Breast epithelium (tissue), 4 donors: ENCODE measurements around the gene RARG. TPM values are rescaled to one million over a fixed set of nuclear protein-coding genes. Genes with fewer than 3 reads are reported as not detected.
"Not testable (repeated sequence)": the region's sequence is repeated elsewhere in the genome, so short reads cannot be mapped to it uniquely, and the experiment has no call there.

Experiments used
- DNase-seq, 2 donors: peaks; one replicate each; pipeline ENCODE4 v3.0.0-alpha.2; 2019; ENCODE audit warnings: low spot score in 2 of 2
- H3K27ac ChIP-seq, 2 donors: fragments of 200-600 bp; sonication (generic) in 1 of 2; one replicate each; pipeline ENCODE4 v1.5.1; 2016 to 2019; ENCODE audit warnings: mild to moderate bottlenecking in 1 of 2
- H3K27me3 ChIP-seq, 2 donors: fragments of 200-600 bp; sonication (generic) in 1 of 2; one replicate each; pipeline versions ENCODE4 v1.5.1 to v1.6.0; 2017 to 2019; ENCODE audit warnings: control low read depth in 1 of 2, mild to moderate bottlenecking in 1 of 2
- H3K36me3 ChIP-seq: fragments of 200-600 bp; one replicate; pipeline ENCODE4 v1.5.1; 2019
- H3K4me1 ChIP-seq, 2 donors: fragments of 200-600 bp; sonication (generic); one replicate each; pipeline ENCODE4 v1.5.1; 2016 to 2019; ENCODE audit warnings: control low read depth in 1 of 2
- H3K4me3 ChIP-seq, 3 donors: fragments of 200-600 bp; sonication (generic); 1 replicate in 2 of 3; 2 replicates in 1 of 3; pipeline ENCODE4 v1.5.1; 2016 to 2019; ENCODE audit warnings: mild to moderate bottlenecking in 3 of 3, moderate library complexity in 2 of 3
- H3K9me3 ChIP-seq, 2 donors: fragments of 200-600 bp; sonication (generic) in 1 of 2; one replicate each; pipeline ENCODE4 v1.5.1; 2016 to 2019; ENCODE audit warnings: control low read depth in 1 of 2
- CTCF ChIP-seq, 3 donors: fragments of 450-650 bp; IDR thresholded peaks; one replicate each; pipeline ENCODE4 v1.5.1; 2016 to 2017; ENCODE audit warnings: antibody characterized with exemption in 3 of 3, mild to moderate bottlenecking in 3 of 3, moderate library complexity in 3 of 3
- POLR2A ChIP-seq: fragments of 450-650 bp; IDR thresholded peaks from one replicate; pipeline ENCODE4 v1.6.1; 2016; ENCODE audit warnings: antibody characterized with exemption, mild to moderate bottlenecking, moderate library complexity
- POLR2AphosphoS5 ChIP-seq, 3 donors: sonication (generic); formaldehyde crosslinking; IDR thresholded peaks; one replicate each; pipeline ENCODE4 v1.6.1; 2017; ENCODE audit warnings: antibody characterized with exemption in 3 of 3
- intact Hi-C: fragments of 100-400 bp; cut with DNase I; formaldehyde crosslinking; loops from one replicate; pipeline ENCODE4 v1.15.1; 2023; ENCODE audit warnings: low total_unique reads
- total RNA-seq, 3 donors: library from RNA; depleted of rRNA; stranded (reverse); fragments of >200 nt; gene quantifications; one replicate each; pipeline ENCODE4 v1.1.0, GENCODE V29; 2016

Gene RARG
- total RNA-seq, 3 donors from 2014 or later, result 12.2 to 39.8 (median 23.3) TPM

DNA sequence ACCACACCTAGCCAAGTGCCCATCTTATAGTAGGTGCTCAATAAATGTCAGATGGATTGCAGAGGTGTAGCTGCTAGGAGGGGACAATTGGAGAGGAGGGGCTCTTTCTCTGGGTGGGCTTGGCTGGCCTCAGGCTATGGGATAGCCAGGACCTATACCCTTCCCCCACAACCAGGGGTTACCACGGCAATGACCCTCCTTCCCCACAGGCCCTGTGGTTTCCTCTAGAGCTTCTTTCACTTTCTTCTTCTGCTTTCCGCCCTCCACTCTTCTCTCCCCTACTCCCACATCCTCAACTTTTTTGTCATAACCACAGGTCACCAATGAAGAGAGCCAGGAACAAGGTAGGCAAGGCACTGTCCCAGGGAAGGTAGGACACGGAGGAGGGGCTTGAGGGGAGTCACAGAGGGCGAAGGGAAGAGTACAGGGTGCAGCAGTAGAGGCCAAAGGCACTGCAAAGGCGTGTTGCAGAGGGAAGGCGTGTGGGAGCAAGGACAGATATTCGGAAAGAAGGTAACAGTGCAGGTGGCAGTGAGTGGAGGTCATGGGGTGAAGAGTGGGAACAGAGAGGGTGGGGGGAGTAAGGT is 23.0 kb downstream of the RARG start:
- peaks cover 12% of the 10 kb centered on the region for H3K36me3 ChIP-seq
- intact Hi-C loops, result no loop called here
- TF ChIP-seq POLR2A (no peak), POLR2AphosphoS5 (IDR thresholded peaks at IDR 0.05) (no peak), CTCF (IDR thresholded peaks at IDR 0.05) (no peak)
- peak overlapping the region; percentile 4 to 43 for H3K27ac ChIP-seq
- DNase-seq, result no peak
- no peak overlapping the region for H3K4me3 ChIP-seq
- H3K9me3 ChIP-seq, result no peaks in the 10 kb centered on the region
- peaks cover 0 to 5% of the 10 kb centered on the region in 2 donors for H3K4me1 ChIP-seq
- no peaks in the 10 kb centered on the region for H3K27me3 ChIP-seq

DNA sequence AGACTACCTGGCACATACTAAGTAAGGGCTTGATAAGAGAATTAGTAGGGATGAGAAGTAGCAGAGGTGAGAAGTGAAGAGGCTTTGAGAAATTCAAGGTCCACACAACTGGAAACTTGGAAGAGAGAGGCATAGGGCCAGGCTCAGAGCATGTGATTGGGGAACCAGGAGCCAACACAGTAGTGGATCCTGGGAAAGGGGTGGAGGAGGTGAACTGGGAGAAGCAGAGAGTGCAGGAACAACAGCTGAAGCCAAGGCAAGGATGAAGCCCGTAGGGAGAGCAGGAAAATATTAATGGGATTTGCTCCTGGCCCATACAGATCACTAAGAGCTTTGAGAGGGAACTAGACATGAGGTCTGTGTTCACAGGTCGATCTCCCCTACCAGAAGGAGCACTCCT is 23.6 kb downstream of the RARG start:
- H3K4me3 ChIP-seq, result no peak overlapping the region
- DNase-seq, result no peak
- H3K27me3 ChIP-seq, result no peaks in the 10 kb centered on the region
- no peak for TF ChIP-seq POLR2AphosphoS5 (IDR thresholded peaks at IDR 0.05)
- TF ChIP-seq CTCF (IDR thresholded peaks at IDR 0.05), result no peak
- TF ChIP-seq POLR2A, result no peak
- H3K4me1 ChIP-seq, result no peaks in the 10 kb centered on the region
- peaks cover 12% of the 10 kb centered on the region for H3K36me3 ChIP-seq
- H3K27ac ChIP-seq, result peak overlapping the region in 1 of 2 donors; percentile 4
- H3K9me3 ChIP-seq, result no peaks in the 10 kb centered on the region
- intact Hi-C loops, result no loop called here

- no peak for DNase-seq
- Histone ChIP-seq H3K36me3 (peaks cover 11% of the 10 kb centered on the region), H3K27ac (peak within 1 kb of the TSS; percentile 57 to 68), H3K4me3 (no peak within 1 kb of the TSS), H3K9me3 (no peaks in the 10 kb centered on the region), H3K4me1 (no peaks in the 10 kb centered on the region), H3K27me3 (no peaks in the 10 kb centered on the region)
- no peak for TF ChIP-seq POLR2A
- intact Hi-C loops, result no loop called here
Measured at GRCh38 chr12:53207042-53207441, 25.0 kb downstream of the RARG start, which contains the start of gene ITGB7. TSS of gene ITGB7 (minus strand) at chr12:53207251. CDS start at chr12:53200443, 6,808 bp downstream.

DNA sequence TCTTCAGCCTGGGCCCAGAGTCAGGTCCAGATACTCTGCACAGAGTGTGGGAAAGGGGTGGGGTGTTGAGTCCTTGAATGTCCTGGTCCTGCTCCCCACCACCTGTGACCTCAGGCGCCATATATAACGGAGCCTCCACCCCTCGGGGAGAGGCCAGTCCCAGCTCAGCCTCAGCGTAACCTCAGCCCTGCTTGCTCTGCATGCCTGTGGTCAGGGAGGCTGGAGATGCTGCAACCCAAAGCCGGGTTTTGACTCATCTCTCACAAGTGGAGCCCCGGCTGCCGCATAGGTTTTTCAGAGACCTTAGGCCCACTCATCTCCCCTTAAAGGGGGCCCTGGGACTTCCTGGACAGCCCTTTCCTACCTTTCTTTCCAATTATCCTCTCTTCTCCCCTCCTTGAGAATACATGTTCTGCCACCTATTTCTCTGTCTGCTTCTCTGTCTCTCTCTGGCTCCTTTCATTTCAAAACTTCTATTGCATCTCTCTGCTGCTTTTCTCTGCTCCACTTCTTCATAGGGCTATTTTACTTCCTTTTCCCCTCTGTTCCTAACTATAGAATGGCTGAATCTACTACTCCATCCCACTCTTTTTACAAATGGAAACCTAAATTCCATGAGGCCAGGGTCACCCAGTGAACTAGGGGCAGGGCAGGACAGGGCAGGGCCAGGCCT is 26.1 kb downstream of the RARG start:
- intact Hi-C loops, result no loop called here
- no peaks in the 10 kb centered on the region for H3K4me1 ChIP-seq
- no peak for TF ChIP-seq POLR2AphosphoS5 (IDR thresholded peaks at IDR 0.05)
- no peak for TF ChIP-seq CTCF (IDR thresholded peaks at IDR 0.05)
- no peak for TF ChIP-seq POLR2A
- no peak overlapping the region for H3K4me3 ChIP-seq
- no peaks in the 10 kb centered on the region for H3K27me3 ChIP-seq
- peak overlapping the region; percentile 57 to 68 for H3K27ac ChIP-seq
- H3K36me3 ChIP-seq, result no peaks in the 10 kb centered on the region
- H3K9me3 ChIP-seq, result no peaks in the 10 kb centered on the region
- no peak for DNase-seq

GRCh38 chr12:53204351-53204750 is 27.7 kb downstream of the RARG start:
- Histone ChIP-seq H3K27ac (no peak overlapping the region), H3K36me3 (no peaks in the 10 kb centered on the region), H3K27me3 (no peaks in the 10 kb centered on the region), H3K9me3 (no peaks in the 10 kb centered on the region), H3K4me1 (no peaks in the 10 kb centered on the region), H3K4me3 (no peak overlapping the region)
- TF ChIP-seq CTCF (IDR thresholded peaks at IDR 0.05) (no peak), POLR2AphosphoS5 (IDR thresholded peaks at IDR 0.05) (no peak), POLR2A (no peak)
- no peak for DNase-seq
- intact Hi-C loops, result no loop called here

GRCh38 chr12:53202316-53202715 is 29.7 kb downstream of the RARG start:
- DNase-seq, H3K27ac ChIP-seq, H3K4me1 ChIP-seq, H3K27me3 ChIP-seq, H3K9me3 ChIP-seq, H3K36me3 ChIP-seq, intact Hi-C loops, H3K4me3 ChIP-seq: not testable (repeated sequence)
